C4-2B (cell line): Measurements from ENCODE around the gene PLGRKT.

Experiments used
- CTCF ChIP-seq: fragments of 450-650 bp; conservative IDR thresholded peaks from 2 replicates; pipeline ENCODE4 v1.5.1; 2017; ENCODE audit warnings: mild to moderate bottlenecking
- ZFX ChIP-seq: fragments of 450-650 bp; IDR thresholded peaks from 2 replicates; pipeline ENCODE4 v1.6.1; 2017

- TF ChIP-seq CTCF (no peak), ZFX (no peak)
Observed at GRCh38 chr9:5382479-5382878, 55.2 kb downstream of the PLGRKT start.
